H9 (cell line): ENCODE results near the gene CFAP61. TPM values are rescaled to one million over a fixed set of nuclear protein-coding genes. Genes with fewer than 3 reads are reported as not detected.

Source experiments
- DNase-seq: peaks from one replicate; pipeline ENCODE4 v3.0.0-alpha.2; 2017
- H2AFZ ChIP-seq: one replicate; pipeline ENCODE4 v1.6.1; 2013; ENCODE audit warnings: mild to moderate bottlenecking, low read length, control low read depth, moderate library complexity
- H2AK5ac ChIP-seq: 2 replicates; pipeline ENCODE4 v1.6.1; 2013; ENCODE audit warnings: low read length, control low read depth, mixed read lengths; ENCODE audit not compliant: insufficient read length
- H2BK120ac ChIP-seq: one replicate; pipeline ENCODE4 v1.6.1; 2013; ENCODE audit warnings: low read depth, mild to moderate bottlenecking, low read length, control low read depth, inconsistent platforms; ENCODE audit not compliant: poor library complexity, severe bottlenecking
- H2BK12ac ChIP-seq: 2 replicates; pipeline ENCODE4 v1.6.1; 2013; ENCODE audit warnings: low read length, control low read depth, mixed read lengths, low read depth; ENCODE audit not compliant: insufficient read length
- H2BK15ac ChIP-seq: 2 replicates; pipeline ENCODE4 v1.6.1; 2013; ENCODE audit warnings: low read depth, low read length, control low read depth
- H2BK20ac ChIP-seq: one replicate; pipeline ENCODE4 v1.6.1; 2013; ENCODE audit warnings: low read depth, mild to moderate bottlenecking, low read length, control low read depth, inconsistent platforms; ENCODE audit not compliant: poor library complexity, severe bottlenecking
- H2BK5ac ChIP-seq: 2 replicates; pipeline ENCODE4 v1.6.1; 2013; ENCODE audit warnings: low read length, control low read depth, mixed read lengths; ENCODE audit not compliant: insufficient read length
- H3K14ac ChIP-seq: 2 replicates; pipeline ENCODE4 v1.6.1; 2013; ENCODE audit warnings: low read length, control low read depth; ENCODE audit not compliant: insufficient read depth
- H3K18ac ChIP-seq: 2 replicates; pipeline ENCODE4 v1.6.1; 2013; ENCODE audit warnings: low read depth, mild to moderate bottlenecking, mixed read lengths, low read length, control low read depth; ENCODE audit not compliant: insufficient read length
- H3K23ac ChIP-seq: 2 replicates; pipeline ENCODE4 v1.6.1; 2013; ENCODE audit warnings: low read length, control low read depth, mixed read lengths, low read depth; ENCODE audit not compliant: insufficient read length
- H3K23me2 ChIP-seq: 2 replicates; pipeline ENCODE4 v1.6.1; 2013; ENCODE audit warnings: low read depth, mild to moderate bottlenecking, mixed read lengths, low read length, control low read depth; ENCODE audit not compliant: insufficient read length, poor library complexity, severe bottlenecking
- H3K27ac ChIP-seq: 2 replicates; pipeline ENCODE4 v1.5.1; 2013; ENCODE audit warnings: low read length, control low read depth, mixed read lengths, low read depth; ENCODE audit not compliant: insufficient read length
- H3K27me3 ChIP-seq: 2 replicates; pipeline ENCODE4 v1.6.1; 2013; ENCODE audit warnings: low read length, control low read depth, inconsistent platforms; ENCODE audit not compliant: insufficient read depth
- H3K4ac ChIP-seq: 2 replicates; pipeline ENCODE4 v1.6.1; 2013; ENCODE audit warnings: low read depth, mild to moderate bottlenecking, control low read depth, inconsistent platforms, low read length, moderate library complexity
- H3K4me1 ChIP-seq: 2 replicates; pipeline ENCODE4 v1.6.1; 2013; ENCODE audit warnings: low read length, control low read depth, inconsistent platforms; ENCODE audit not compliant: insufficient read depth
- H3K4me2 ChIP-seq: 2 replicates; pipeline ENCODE4 v1.6.1; 2013; ENCODE audit warnings: low read length, control low read depth, mixed read lengths; ENCODE audit not compliant: insufficient read length, insufficient read depth
- H3K56ac ChIP-seq: 2 replicates; pipeline ENCODE4 v1.6.1; 2013; ENCODE audit warnings: low read depth, mild to moderate bottlenecking, mixed read lengths, low read length, control low read depth; ENCODE audit not compliant: insufficient read length
- H3K79me1 ChIP-seq: 2 replicates; pipeline ENCODE4 v1.6.1; 2013; ENCODE audit warnings: low read depth, mild to moderate bottlenecking, moderate library complexity, low read length, control low read depth, inconsistent platforms; ENCODE audit not compliant: insufficient read depth, poor library complexity, severe bottlenecking
- H3K79me2 ChIP-seq: 2 replicates; pipeline ENCODE4 v1.6.1; 2013; ENCODE audit warnings: low read length, control low read depth, inconsistent platforms; ENCODE audit not compliant: insufficient read depth
- H3K9ac ChIP-seq: 2 replicates; pipeline ENCODE4 v1.6.1; 2013; ENCODE audit warnings: low read length, control low read depth, mixed read lengths; ENCODE audit not compliant: insufficient read length; ENCODE audit errors: extremely low read depth
- H3K9me3 ChIP-seq: one replicate; pipeline ENCODE4 v1.6.1; 2013; ENCODE audit warnings: low read depth, low read length, inconsistent platforms; ENCODE audit not compliant: control insufficient read depth
- H3T11ph ChIP-seq: one replicate; pipeline ENCODE4 v1.6.1; 2013; ENCODE audit warnings: mild to moderate bottlenecking, low read length, control low read depth, inconsistent platforms
- H4K20me1 ChIP-seq: one replicate; pipeline ENCODE4 v1.6.1; 2013; ENCODE audit not compliant: control insufficient read depth, insufficient read length, insufficient read depth
- H4K5ac ChIP-seq: 2 replicates; pipeline ENCODE4 v1.6.1; 2013; ENCODE audit warnings: low read depth, mild to moderate bottlenecking, mixed read lengths, low read length, control low read depth; ENCODE audit not compliant: insufficient read length
- H4K8ac ChIP-seq: replicated peaks from 2 replicates; pipeline ENCODE4 v1.6.1; 2013; ENCODE audit warnings: low read length, control low read depth, mixed read lengths, low read depth; ENCODE audit not compliant: insufficient read length
- H4K91ac ChIP-seq: 2 replicates; pipeline ENCODE4 v1.6.1; 2013; ENCODE audit warnings: low read depth, mild to moderate bottlenecking, moderate library complexity, mixed read lengths, low read length, control low read depth; ENCODE audit not compliant: insufficient read length
- H3K27ac Mint-ChIP-seq, 3 experiments: 2 replicates in 2 of 3; 3 replicates in 1 of 3; pipeline ENCODE4 v1.8.0; 2020 to 2021; ENCODE audit warnings: mixed read lengths in 3 of 3, mild to moderate bottlenecking in 1 of 3, moderate library complexity in 1 of 3
- H3K27me3 Mint-ChIP-seq: 2 replicates; pipeline ENCODE4 v1.8.0; 2021; ENCODE audit warnings: low read depth, mild to moderate bottlenecking, moderate library complexity, mixed read lengths
- H3K36me3 Mint-ChIP-seq, 3 experiments: 2 replicates in 2 of 3; 3 replicates in 1 of 3; pipeline ENCODE4 v1.8.0; 2020 to 2021; ENCODE audit warnings: low read depth in 3 of 3, mixed read lengths in 3 of 3; ENCODE audit not compliant: insufficient read depth in 1 of 3
- H3K4me1 Mint-ChIP-seq, 2 experiments: 2 replicates each; pipeline ENCODE4 v1.8.0; 2020; ENCODE audit warnings: mixed read lengths in 2 of 2
- H3K4me3 Mint-ChIP-seq, 2 experiments: 2 replicates in 1 of 2; 3 replicates in 1 of 2; pipeline ENCODE4 v1.8.0; 2020 to 2021; ENCODE audit warnings: mild to moderate bottlenecking in 2 of 2, mixed read lengths in 2 of 2, moderate library complexity in 1 of 2
- H3K9me3 Mint-ChIP-seq, 2 experiments: 2 replicates in 1 of 2; 3 replicates in 1 of 2; pipeline ENCODE4 v1.8.0; 2020; ENCODE audit warnings: mild to moderate bottlenecking in 2 of 2, mixed read lengths in 2 of 2, moderate library complexity in 1 of 2
- CTCF ChIP-seq: fragments of 200-600 bp; sonication (generic); conservative IDR thresholded peaks from 3 replicates; pipeline ENCODE4 v1.8.0; 2021; ENCODE audit warnings: antibody characterized with exemption, mild to moderate bottlenecking
- WGBS: extraction: QIAGEN DNeasy Blood & Tissue Kit; methylation state at CpG from one replicate; pipeline ENCODE4 v1.1.7; 2013; ENCODE audit warnings: missing lambda C conversion rate, low lambda C conversion rate, mixed read lengths; ENCODE audit not compliant: insufficient read length; ENCODE audit errors: extremely low coverage; 5-methylcytosine and 5-hydroxymethylcytosine counted together
- total RNA-seq: library from RNA; stranded (reverse); gene quantifications from 2 replicates; pipeline ENCODE4 v1.2.1, GENCODE V29; 2021

Gene CFAP61
- total RNA-seq, 1 experiment from 2014 or later, result 0.44 TPM

DNA sequence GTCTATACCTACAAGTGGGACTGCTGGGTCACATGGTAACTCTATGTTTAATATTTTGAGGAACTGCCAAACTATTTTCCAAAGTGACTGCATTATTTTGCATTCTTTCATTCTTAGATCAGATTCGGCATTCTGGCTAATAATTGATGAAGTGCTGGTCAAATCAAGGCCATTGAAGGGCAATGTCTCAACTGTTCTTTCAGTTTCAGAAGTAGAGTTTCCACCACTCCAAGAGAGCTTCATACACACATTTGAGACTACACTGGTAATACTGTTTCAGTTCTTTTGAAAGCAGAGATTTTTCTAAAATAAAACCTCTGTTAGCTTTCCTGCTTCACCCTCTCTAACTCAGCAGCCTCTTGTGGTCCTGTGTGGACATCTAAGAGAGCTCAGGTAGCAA lies 154.5 kb downstream of the CFAP61 start:
- H3K4me3 Mint-ChIP-seq, result no peak overlapping the region
- no peak for DNase-seq
- Histone ChIP-seq H3K4ac (no peak overlapping the region), H4K5ac (no peak overlapping the region), H2BK12ac (no peak overlapping the region), H3K14ac (no peak overlapping the region), H3K18ac (no peak overlapping the region), H3K27me3 (no peaks in the 10 kb centered on the region), H3K56ac (no peak overlapping the region), H2BK120ac (no peak overlapping the region), H2AFZ (no peak overlapping the region), H3T11ph (no peak overlapping the region), H2AK5ac (no peak overlapping the region), H2BK15ac (no peak overlapping the region), H3K23me2 (no peaks in the 10 kb centered on the region), H3K4me1 (peaks cover 6% of the 10 kb centered on the region; the same call in 1 of the 2 replicates), H4K91ac (no peak overlapping the region), H2BK5ac (no peak overlapping the region), H3K79me2 (no peaks in the 10 kb centered on the region), H3K9me3 (no peaks in the 10 kb centered on the region), H2BK20ac (no peak overlapping the region), H4K8ac (no peak overlapping the region), H3K79me1 (no peaks in the 10 kb centered on the region), H3K27ac (no peak overlapping the region), H3K9ac (no peak overlapping the region), H4K20me1 (no peaks in the 10 kb centered on the region), H3K23ac (no peak overlapping the region), H3K4me2 (no peak overlapping the region)
- H3K4me1 Mint-ChIP-seq, result peaks cover 24 to 28% of the 10 kb centered on the region in 2 experiments
- no peak overlapping the region for H3K27ac Mint-ChIP-seq
- no peak for TF ChIP-seq CTCF
- WGBS, result no CpG with 5 or more reads among the region's 1 CpG
- H3K36me3 Mint-ChIP-seq, result no peaks in the 10 kb centered on the region
- no peaks in the 10 kb centered on the region for H3K9me3 Mint-ChIP-seq
- H3K27me3 Mint-ChIP-seq, result no peaks in the 10 kb centered on the region
